HG03565 (cell line): ENCODE data around the gene AFTPH.
"Not testable (repeated sequence)": the region's sequence is repeated elsewhere in the genome, so short reads cannot be mapped to it uniquely, and the experiment has no call there.

Experiments used
- ATAC-seq: cut with Tn5 transposase; IDR thresholded peaks from one replicate; pipeline ENCODE4 v1.9.1; 2021; ENCODE audit warnings: mild to moderate bottlenecking, moderate library complexity; ENCODE audit not compliant: unreplicated experiment

The AFTPH gene

GRCh38 chr2:64498438-64498837, 25.7 kb upstream of the AFTPH start:
- ATAC-seq = no peak

DNA sequence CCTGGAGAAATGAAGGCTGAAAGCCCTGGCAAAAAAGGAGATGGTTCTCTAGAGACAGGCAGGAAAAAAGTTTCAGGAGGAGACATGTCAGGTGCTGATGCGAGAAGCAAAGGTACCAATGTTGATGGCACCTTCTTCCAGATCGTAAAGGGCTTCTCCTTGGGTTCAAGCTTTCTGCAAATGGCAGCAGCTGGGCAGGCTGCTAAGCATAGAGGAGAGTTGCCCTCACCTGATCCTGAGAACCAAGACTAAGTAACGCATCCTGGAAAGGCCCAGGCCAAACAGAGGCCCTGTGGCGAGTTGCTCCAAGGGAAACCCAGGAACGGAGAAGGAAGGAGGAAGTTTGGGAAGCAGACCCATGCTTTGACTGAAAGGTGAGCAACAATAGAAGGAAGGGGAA, 23.6 kb upstream of the AFTPH start:
- ATAC-seq = no peak

- ATAC-seq = no peak
Observed at GRCh38 chr2:64501946-64502345, 22.2 kb upstream of the AFTPH start.

- no peak for ATAC-seq
Observed at GRCh38 chr2:64502860-64503259, 21.3 kb upstream of the AFTPH start.

GRCh38 chr2:64504774-64505720, 19.1 kb upstream of the AFTPH start:
- ATAC-seq = no peak

DNA sequence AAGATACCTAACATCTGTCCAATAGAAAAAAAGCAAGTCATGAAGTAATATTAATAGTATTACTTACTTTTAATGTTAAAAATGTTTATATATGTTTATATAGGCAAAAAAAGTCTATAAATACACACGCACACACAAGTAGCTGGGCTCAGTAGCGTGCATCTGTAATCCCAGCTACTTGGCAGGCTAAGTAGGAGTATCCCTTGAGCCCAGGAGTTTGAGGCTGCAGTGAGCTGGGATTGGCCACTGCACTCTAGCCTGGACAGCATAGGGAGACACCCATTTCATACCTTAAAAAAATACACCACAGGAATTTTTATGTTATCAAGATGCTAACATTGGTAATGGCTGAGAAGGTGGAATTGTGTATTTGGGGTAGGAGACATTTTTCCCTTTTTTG, 17.4 kb upstream of the AFTPH start:
- ATAC-seq = no peak

GRCh38 chr2:64514008-64514407, 10.1 kb upstream of the AFTPH start:
- no peak for ATAC-seq

DNA sequence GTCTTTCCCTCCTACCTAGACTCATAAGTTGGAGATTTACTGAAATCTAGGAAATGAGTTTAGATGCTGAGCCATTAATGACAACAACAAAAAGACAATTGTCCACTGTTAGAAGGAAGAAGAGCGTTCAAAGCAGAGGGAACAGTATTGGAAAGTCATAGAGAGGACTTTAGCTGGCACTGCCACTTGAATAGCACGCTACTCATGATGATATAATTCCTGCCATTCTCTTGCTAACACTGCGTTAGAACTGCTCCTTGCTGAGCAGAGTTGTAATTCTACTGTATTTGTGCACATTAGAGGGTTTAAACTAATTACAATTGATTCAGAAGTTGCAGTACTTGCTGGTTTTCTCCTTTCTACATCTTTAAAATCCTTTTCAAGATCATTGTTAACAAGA, 9.0 kb upstream of the AFTPH start:
- no peak for ATAC-seq

DNA sequence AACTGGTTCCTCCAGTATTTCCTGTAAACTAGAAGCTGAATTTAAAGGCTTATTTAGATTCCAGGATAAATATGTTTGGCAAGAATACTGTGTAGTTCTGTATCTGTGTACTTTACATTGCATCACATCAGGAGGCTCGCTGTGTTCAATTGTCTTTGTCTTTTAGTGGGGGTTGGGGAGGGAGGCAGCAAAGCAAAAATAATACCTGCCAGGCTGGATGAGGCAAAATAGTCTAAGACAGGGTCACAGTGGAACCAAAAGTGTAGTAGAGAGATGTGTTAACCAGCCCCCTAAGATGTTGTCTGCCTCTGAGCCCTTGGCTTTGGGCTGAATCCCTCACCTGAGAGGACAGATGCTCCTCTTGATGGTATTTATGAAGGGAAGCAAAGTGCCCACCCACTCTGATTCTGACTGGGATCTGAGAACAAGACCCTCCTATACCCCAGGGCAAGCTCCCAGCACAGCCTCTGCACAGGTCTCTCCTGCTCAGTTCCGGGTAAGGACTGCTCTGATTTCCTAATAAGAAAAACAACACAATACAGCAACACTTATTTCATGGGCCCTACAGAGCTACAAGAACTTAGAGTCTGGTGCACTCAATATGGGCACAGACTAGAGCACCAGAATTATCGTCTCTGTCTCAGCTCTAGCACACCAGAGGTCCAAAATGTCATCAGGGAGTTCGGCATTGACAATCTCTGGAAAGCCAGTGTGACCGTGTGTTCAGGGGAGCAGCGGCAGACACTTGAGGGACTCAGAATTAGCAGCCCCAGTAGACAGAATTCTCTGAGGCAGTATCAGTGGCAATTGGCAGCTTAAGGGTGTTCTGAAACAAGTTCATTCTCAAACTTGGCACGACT, 7.2 kb upstream of the AFTPH start:
- ATAC-seq = no peak

DNA sequence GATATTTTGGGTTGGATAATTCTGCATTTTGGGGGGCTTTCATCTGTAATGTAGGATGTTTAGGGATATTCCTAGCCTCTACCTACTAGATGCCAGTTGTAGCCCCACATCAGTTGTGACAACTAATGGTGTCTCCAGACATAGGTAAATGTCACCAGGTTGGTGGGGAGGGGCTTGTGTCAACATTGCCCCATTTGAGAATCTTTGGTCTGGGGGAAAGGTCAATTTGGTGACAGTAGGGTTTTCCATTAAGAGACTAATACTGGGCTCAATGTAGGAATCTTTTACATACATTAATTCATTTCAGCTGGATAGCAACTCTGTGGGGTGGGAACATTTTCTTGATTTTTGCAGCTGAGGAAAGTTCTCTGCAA, 6.6 kb upstream of the AFTPH start:
- ATAC-seq = no peak

GRCh38 chr2:64522843-64523428, 1.2 kb upstream of the AFTPH start:
- no peak for ATAC-seq

- peak; percentile 1 for ATAC-seq
Observed at GRCh38 chr2:64524604-64525316, 632 bp downstream of the AFTPH start.

DNA sequence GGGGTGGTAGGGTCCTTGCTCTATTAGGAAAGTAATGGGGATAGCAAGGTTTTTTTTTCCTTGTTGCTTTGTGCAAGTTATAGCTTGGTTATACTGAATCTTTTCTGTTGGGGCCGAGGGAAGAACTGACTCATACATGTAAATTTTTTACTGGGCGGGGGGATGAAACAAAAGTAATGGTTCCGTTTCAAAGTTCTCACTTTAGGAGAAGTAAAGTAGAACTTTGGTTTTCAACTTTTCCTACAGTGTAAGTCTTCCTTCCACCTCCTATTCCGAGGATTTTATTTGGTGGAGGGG, 1.1 kb downstream of the AFTPH start:
- ATAC-seq = no peak

GRCh38 chr2:64526034-64526433, 1.9 kb downstream of the AFTPH start:
- ATAC-seq = no peak

- not testable (repeated sequence) for ATAC-seq
Observed at GRCh38 chr2:64530946-64531345, 6.8 kb downstream of the AFTPH start.

GRCh38 chr2:64532030-64532429, 7.9 kb downstream of the AFTPH start:
- ATAC-seq = no peak

DNA sequence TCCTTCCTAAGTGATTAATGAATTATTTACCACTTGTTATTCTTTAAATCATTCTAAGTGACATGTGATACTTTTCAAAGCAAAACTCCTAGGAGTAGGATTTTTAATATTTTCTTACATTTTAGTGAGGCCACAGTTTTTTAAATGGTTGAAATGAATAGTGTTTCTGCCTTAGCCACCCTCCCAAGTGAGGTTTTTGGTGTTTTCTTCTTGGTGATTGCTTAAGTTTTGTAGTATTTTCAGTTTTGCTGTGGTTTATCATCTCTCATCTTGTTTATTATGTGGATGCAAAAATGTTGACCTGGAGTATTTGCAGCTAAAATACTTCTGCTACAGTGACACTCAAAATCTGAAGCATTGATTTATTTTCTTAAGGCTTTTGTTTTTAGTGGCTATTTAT, 9.8 kb downstream of the AFTPH start:
- ATAC-seq = no peak

GRCh38 chr2:64534363-64534762, 10.2 kb downstream of the AFTPH start:
- ATAC-seq = peak; percentile 37

DNA sequence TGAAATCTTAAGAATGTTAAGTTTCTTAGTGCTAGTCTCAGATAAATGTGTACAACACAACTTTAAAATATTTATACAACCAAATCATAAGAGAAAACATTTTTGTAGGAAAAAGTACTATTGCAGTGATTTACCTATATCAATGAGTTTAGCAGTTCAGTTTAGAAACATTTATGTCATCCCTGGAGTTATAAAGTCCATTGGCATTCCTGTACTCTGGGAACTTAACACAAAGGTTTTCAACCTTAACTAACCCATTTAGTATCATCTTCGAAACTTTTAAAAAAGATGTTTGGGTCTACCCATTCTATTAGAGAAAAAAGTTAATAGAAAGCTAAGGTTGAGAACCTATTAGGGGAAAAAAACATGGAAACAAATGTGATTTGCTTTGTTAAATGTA, 10.9 kb downstream of the AFTPH start:
- ATAC-seq = no peak

DNA sequence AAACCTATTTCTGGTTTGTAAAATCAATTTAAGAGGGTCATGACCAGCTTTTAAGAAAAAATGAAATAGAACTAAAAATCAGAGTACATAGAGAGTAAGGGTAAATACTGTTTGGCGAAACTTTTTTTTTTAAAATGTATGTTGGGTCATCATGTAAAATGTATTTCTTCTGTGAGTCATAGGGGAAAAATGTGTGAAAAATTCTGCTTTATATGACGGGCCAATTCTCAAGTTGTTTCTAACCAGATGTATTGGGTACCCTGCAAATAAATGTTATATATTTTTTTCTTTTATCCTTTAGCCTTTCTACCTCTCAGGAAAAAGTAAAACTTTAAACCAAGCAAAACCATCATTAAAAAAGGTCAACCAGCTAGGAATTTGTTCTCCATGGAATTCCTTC, 13.9 kb downstream of the AFTPH start:
- ATAC-seq = no peak

GRCh38 chr2:64538764-64539433, 14.8 kb downstream of the AFTPH start:
- no peak for ATAC-seq
